Heart left ventricle (tissue), 13 donors: ENCODE measurements around the gene IFNA10.
"Not testable (repeated sequence)": the region's sequence is repeated elsewhere in the genome, so short reads cannot be mapped to it uniquely, and the experiment has no call there.

Experiments used
- POLR2A ChIP-seq, 2 donors: fragments of 450-650 bp; IDR thresholded peaks; one replicate each; pipeline ENCODE4 v1.6.1; 2017; ENCODE audit warnings: antibody characterized with exemption in 2 of 2, mild to moderate bottlenecking in 2 of 2, moderate library complexity in 2 of 2
- TF ChIP-seq, protein P1 (sequence below), 12 donors: fragments of 200-600 bp; sonication (generic) in 4 of 12; IDR thresholded peaks; one replicate each; pipeline versions ENCODE4 v1.5.0 to v1.8.0; 2018 to 2022; ENCODE audit warnings: antibody characterized with exemption in 12 of 12, mild to moderate bottlenecking in 5 of 12
- donor health status: ischemic (EF 13 %, LVEDD 7.1; RV severe dilation, severe dysfunction).
- donor health status: DM: no; HTN: yes; CAD: no.
- donor health status: DM: no; HTN: no; CAD: no.
- donor health status: ischemic (EF 25% LVEDD 6.9; RV normal size, moderate dysfunction).
- donor health status: ischemic (EF 25% LVEDD 5.7; RV mildly dilated, moderate dysfunction).
- donor health status: ischemic (EF 35%, LVEDD 5.7; RV mildly dilated, moderate dysfunction).
- donor health status: nonischemic (EF 11% LVEDD 7.7; RV severe dilation, severe dysfunction).
- donor health status: DM: yes; HTN: yes; CAD: no.
- donor health status: PGD.
- donor health status: ischemic (EF 29% LVEDD 5.4; RV normal size, mild dysfunction).
- donor health status: nonischemic (EF 23%, LVEDD 6.1; RV moderate dilation, normal function).

DNA sequence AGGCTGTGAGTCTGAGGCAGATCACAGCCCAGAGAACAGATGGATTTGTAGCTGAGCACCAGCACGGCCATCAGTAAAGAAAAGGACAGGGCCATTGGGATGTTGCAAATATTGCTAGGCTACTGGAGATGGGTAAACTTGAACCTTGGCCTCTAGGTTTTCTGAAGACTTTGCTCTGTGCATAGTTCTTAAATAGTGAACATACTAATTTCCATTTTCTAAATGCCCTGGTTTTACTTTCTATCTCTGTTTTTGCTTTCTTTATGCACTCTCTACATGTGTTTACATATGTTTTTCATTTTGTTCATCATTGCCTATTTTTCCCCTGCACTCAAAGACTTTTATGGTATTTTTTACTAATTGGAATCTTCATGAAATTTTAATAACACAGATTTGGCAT is 10.3 kb upstream of the IFNA10 start, which contains the start of gene IFNA16:
- TF ChIP-seq, protein P1, sequence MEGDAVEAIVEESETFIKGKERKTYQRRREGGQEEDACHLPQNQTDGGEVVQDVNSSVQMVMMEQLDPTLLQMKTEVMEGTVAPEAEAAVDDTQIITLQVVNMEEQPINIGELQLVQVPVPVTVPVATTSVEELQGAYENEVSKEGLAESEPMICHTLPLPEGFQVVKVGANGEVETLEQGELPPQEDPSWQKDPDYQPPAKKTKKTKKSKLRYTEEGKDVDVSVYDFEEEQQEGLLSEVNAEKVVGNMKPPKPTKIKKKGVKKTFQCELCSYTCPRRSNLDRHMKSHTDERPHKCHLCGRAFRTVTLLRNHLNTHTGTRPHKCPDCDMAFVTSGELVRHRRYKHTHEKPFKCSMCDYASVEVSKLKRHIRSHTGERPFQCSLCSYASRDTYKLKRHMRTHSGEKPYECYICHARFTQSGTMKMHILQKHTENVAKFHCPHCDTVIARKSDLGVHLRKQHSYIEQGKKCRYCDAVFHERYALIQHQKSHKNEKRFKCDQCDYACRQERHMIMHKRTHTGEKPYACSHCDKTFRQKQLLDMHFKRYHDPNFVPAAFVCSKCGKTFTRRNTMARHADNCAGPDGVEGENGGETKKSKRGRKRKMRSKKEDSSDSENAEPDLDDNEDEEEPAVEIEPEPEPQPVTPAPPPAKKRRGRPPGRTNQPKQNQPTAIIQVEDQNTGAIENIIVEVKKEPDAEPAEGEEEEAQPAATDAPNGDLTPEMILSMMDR (IDR thresholded peaks at IDR 0.05) = not testable (repeated sequence)
- not testable (repeated sequence) for TF ChIP-seq POLR2A (IDR thresholded peaks at IDR 0.05)
